SK-N-MC (cell line): Measurements from ENCODE around the gene BBS12.

Source experiments
- EZH2 ChIP-seq: fragments of 200-600 bp; sonication (generic); IDR thresholded peaks from one replicate; pipeline ENCODE4 v1.6.1; 2017; ENCODE audit warnings: antibody characterized with exemption
- FOXP2 ChIP-seq: optimal IDR thresholded peaks from 2 replicates; pipeline ENCODE3; 2011; ENCODE audit warnings: mild to moderate bottlenecking, moderate library complexity; ENCODE audit not compliant: insufficient read depth; ENCODE audit errors: extremely low read length, control extremely low read depth
- POLR2AphosphoS5 ChIP-seq: IDR thresholded peaks from 2 replicates; pipeline ENCODE4 v1.6.1; 2012; ENCODE audit warnings: mild to moderate bottlenecking, low read depth, low read length, borderline replicate concordance

GRCh38 chr4:122787940-122788339 is 55.4 kb downstream of the BBS12 start:
- TF ChIP-seq EZH2 (no peak), POLR2AphosphoS5 (no peak), FOXP2 (no peak)
